ENCODE results near the gene METTL21C.

Gene METTL21C

DNA sequence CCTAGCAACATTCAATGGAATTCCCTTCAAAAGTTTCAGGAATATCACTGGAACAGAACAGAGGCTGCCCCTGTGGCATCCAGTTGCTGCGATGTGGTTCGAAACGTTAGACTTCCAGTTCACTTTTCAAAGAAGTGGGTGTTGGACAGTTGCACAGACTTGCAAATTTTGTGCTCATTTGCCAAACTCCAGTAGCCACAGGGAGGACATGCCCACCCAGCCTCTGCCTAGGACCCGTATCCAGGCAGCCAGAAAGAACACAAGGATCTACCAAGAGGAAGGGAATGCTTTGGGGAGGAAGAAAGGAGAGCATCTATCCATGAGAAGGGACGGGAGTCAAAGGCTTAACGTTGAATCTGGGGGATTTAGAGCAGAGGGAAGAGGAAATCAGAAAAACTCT, at the start of gene METTL21C:
Gene METTL21C (minus strand): TSS at position 108 of the 400 bp plus-strand sequence. CDS start 546 bp downstream, outside the sequence.
- no peak for DNase-seq

GRCh38 chr13:102742506-102742905, 47.7 kb upstream of the METTL21C start:
- no peak for DNase-seq

GRCh38 chr13:102742101-102742500, 47.3 kb upstream of the METTL21C start:
- no peak for DNase-seq

DNA sequence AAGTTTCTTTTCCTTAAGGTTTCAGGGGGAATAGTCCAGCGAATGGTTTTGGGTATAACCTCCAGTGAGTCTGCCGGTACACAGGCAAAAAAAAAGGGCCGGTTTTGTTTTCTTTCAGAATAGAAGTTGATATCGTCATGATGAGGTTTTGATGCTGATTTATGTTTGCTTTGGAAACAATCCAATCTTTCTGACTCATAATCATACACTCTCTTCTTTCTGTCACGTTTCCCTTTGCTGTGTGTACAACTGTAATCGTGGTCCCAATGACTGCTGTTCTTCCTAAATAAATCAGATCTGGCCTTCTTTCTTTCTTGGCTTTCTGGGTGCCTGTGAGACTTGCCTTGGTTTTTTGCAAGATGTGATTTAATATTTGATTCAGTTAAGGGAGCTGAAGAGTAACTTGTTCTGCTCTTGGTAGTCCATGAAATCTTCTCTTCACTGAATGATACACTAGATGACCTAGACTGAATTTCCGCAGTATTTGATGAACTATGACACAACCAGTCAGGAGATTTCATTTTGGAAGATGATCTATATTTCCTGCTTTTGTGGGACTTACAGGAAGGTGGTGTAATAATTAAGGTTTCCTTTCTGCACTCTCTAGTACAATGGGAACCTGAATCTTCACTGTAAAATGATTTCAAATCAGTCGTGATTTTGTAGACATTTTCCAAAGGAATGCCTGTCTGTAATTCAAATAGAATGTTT, 34.9 kb upstream of the METTL21C start:
- no peak for DNase-seq

DNA sequence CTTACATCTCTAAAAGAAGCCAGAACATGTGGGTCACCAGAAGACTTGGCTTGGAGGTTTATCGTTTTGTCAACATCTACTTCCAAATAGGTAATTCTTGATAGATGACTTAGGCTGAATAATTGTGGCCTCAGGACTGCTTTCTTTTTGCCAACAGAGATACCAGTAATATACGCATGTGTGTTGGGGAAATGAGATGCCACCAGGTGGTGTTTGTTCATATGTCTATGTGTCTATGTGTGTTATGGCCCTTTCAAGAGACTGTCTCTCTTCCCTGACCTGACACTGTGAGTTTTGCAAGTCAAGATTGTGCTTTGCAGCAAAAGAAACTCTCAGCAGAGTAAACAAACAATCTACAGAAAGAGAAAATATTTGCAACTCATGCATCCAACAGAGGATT, 31.6 kb upstream of the METTL21C start:
- peak in 1 of 2 donors; percentile 11 for DNase-seq

- DNase-seq = peak in 1 of 2 donors; percentile 11
These were observed 30.1 kb upstream of the METTL21C start for GRCh38 chr13:102724923-102725322.

- peak in 1 of 2 donors; percentile 36 for DNase-seq
These were observed 27.0 kb upstream of the METTL21C start for GRCh38 chr13:102721800-102722231.

DNA sequence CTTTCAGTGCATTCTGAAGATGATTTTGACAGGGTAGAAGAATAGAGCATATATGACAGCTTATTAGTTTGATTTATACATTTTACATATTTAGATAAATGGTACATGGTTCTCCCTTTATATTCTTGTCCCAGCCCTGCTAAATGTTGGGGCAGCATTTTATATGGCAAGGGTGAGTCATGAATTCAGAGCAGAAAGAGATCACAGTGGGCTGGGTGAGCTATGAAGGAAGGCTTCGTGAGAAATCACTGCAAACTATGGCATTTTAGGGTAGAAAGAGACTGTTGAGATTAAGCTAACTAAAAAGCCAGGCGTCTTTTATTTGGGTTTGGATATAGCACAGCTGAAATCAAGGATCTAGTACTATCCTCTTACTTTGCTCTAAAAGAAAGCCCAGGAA, 23.9 kb upstream of the METTL21C start:
- DNase-seq = no peak

- no peak for DNase-seq
These were observed 20.6 kb upstream of the METTL21C start for GRCh38 chr13:102715447-102715846.

DNA sequence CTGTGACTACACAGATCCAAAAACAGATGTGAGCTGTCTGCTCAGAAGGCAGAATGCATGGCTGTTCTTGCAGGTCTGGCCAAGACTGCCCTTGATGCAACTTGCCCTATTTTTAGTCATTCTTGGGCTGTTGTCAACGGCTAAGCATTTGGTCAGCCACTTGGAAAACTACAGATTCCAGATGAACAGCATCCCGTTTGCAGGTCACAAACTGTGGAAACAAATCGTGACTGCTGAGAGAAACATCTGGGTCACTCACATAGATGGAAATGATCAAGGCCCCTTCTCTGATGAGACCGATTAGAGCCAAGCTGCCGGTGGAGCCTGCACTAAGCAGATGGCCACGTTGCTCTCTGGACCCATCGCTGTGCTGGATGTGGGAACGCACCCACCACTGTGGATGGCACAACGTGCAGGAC, 15.4 kb upstream of the METTL21C start:
- DNase-seq = no peak

- no peak for DNase-seq
These were observed 14.7 kb upstream of the METTL21C start for GRCh38 chr13:102709536-102709935.

DNA sequence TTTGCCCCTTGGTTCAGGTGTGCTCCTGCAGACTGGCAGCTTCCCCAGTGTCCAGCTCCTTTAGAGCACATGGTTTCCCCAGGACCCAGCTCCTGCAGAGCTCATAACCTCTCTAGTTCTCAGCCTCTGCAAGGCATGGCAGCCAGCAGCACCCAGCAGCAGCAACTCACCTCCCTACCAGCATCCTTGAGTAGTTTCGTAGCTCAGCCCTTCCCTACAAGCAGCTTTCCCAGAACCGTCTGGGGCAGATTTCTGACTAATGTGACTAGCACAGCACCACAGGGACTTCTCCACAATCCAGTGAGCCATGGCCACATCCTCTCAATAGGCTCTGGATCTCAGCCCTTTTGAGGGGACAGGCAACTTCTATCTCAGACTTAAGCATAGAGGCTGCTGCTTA, 14.1 kb upstream of the METTL21C start:
- DNase-seq = no peak

DNA sequence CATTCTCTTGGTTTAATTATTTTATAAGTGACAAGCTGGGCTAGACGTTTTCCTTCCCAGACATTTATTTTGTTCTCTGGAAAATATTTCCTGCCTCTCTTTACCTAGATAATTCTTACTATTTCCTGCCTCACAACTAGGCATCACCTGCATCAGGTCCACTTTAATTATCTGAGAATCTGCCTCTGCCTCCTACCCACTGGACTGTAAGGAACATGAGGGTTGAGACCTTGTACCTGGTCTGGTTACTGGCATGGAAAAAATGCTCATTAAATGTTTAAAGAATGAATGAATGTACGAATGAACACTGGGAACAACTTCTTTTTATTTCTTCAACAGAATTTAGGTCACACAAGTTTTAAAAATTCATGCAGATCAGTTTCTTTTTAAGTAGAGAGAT, 13.4 kb upstream of the METTL21C start:
- no peak for DNase-seq

- DNase-seq = no peak
These were observed 12.6 kb upstream of the METTL21C start for GRCh38 chr13:102707467-102707866.

- no peak for DNase-seq
These were observed 9.6 kb upstream of the METTL21C start for GRCh38 chr13:102704238-102705058.

DNA sequence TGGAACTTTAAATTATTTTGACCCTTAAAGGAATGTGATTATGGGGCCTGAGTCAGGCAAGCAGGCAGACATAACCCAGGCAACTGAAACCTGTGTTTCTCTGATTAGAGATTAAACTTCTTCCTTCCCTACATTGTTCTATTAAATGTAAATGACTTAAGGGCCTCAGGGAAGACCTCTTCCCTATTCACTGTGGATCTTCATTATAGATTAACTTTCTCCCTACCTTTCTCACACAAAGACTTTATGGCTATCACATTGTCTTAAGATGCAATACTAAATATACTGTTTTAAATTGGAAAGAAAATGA, 8.8 kb upstream of the METTL21C start:
- no peak for DNase-seq

GRCh38 chr13:102702965-102703725, 8.3 kb upstream of the METTL21C start:
- DNase-seq = no peak

- DNase-seq = no peak
These were observed 6.5 kb upstream of the METTL21C start for GRCh38 chr13:102701331-102701730.

DNA sequence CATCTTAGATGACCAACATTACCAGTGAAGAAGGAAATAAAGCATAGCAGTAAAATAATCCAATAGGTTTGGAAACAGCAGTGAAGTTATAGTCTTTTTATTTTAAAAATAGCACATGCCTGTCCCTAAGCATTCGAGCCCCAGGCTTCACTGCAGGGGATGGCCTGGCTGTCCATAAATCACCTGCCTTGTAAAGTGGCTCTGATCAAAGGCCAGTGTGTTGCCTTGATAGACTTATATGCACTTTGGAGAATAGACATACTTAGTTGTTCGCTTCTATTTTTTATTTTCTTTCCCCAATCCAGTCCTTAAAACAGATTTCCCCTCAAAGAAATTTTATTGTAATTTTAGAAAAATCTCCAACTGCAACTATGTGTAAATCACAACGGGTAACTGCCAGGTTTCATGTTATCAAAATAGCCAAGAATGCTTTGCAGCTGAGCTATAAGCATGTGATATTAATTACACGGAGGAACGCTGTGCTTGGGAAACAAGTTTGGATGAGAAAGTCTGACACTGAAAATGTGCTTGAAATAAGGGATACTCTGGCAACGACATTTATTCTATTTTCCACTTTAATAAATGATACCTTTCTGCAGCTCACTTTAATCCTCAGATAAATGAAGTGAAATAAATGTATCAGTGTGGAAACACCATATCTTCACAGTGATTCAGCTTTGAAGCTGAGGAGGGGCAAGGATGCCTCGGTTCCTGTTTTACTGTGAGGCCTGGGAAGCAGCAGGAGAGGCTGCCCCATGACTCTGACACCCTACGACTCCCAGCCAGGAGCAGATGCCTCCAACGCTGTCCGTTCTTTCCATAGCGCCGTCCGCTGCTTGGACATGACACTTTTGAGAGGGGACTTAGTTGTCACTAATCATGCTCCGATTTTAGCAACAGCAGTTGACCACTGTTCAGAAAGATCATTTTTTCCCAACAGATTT, 5.5 kb upstream of the METTL21C start:
- DNase-seq = no peak

- DNase-seq = no peak
These were observed 4.7 kb upstream of the METTL21C start for GRCh38 chr13:102699504-102699903.

GRCh38 chr13:102698649-102698980, 3.8 kb upstream of the METTL21C start:
- DNase-seq = no peak

- no peak for DNase-seq
These were observed 3.2 kb upstream of the METTL21C start for GRCh38 chr13:102697929-102698648.
